Panc1 (cell line): ENCODE measurements around the gene SMIM21. TPM values are rescaled to one million over a fixed set of nuclear protein-coding genes. Genes with fewer than 3 reads are reported as not detected.

Experiments used
- ATAC-seq: fragments of 200-7000 bp; cut with Tn5 transposase; 2 replicates; pipeline ENCODE4 v1.9.1; 2020; ENCODE audit warnings: mild to moderate bottlenecking, moderate library complexity
- BruUV-seq: library from RNA; stranded (reverse); fragments of 400-500 nt; replicated peaks from 2 replicates; lab custom pipeline; 2021; lab: Mats Ljungman, UMichigan
- CTCF ChIA-PET: fragments of 300-600 bp; sonication (Branson Sonifier 250); formaldehyde crosslinking; loops from one replicate; lab custom pipeline; 2022; ENCODE audit warnings: antibody characterized with exemption; lab: Charles Lee
- POLR2A ChIA-PET: fragments of 300-600 bp; sonication (Branson Sonifier 250); formaldehyde crosslinking; loops from one replicate; lab custom pipeline; 2022; ENCODE audit warnings: antibody characterized with exemption; lab: Charles Lee
- DNase-seq: peaks from one replicate; pipeline ENCODE4 v3.0.0-alpha.2; 2010; ENCODE audit warnings: low read depth, low spot score
- H3K27ac ChIP-seq: 2 replicates; pipeline ENCODE4 v1.5.1; 2011; ENCODE audit warnings: mild to moderate bottlenecking, low read length, inconsistent platforms
- H3K27me3 ChIP-seq: fragments of 200-500 bp; sonication (Bioruptor generic); 2 replicates; pipeline ENCODE4 v1.6.0; 2014; ENCODE audit warnings: low read length, inconsistent platforms; ENCODE audit not compliant: control insufficient read depth, insufficient read depth
- H3K36me3 ChIP-seq: fragments of 200-500 bp; sonication (Bioruptor generic); 2 replicates; pipeline ENCODE4 v1.5.1; 2014; ENCODE audit warnings: inconsistent platforms, mild to moderate bottlenecking, low read length, moderate library complexity; ENCODE audit not compliant: control insufficient read depth, insufficient read depth
- H3K4me1 ChIP-seq: 2 replicates; pipeline ENCODE4 v1.5.1; 2011; ENCODE audit warnings: inconsistent platforms, mild to moderate bottlenecking, low read length, moderate library complexity; ENCODE audit not compliant: control insufficient read depth, insufficient read depth
- H3K4me3 ChIP-seq, 2 experiments: 2 replicates each; pipeline ENCODE4 v1.5.1; 2011 to 2012; ENCODE audit warnings: low read depth in 2 of 2, low read length in 2 of 2, mild to moderate bottlenecking in 2 of 2, inconsistent platforms in 1 of 2, moderate library complexity in 1 of 2
- H3K9me3 ChIP-seq: fragments of 200-500 bp; sonication (Bioruptor generic); 2 replicates; pipeline ENCODE4 v1.5.1; 2014; ENCODE audit warnings: low read depth, mild to moderate bottlenecking, inconsistent platforms, low read length, moderate library complexity; ENCODE audit not compliant: control insufficient read depth, insufficient read depth
- POLR2AphosphoS5 ChIP-seq: IDR thresholded peaks from 2 replicates; pipeline ENCODE4 v1.6.1; 2012; ENCODE audit warnings: mild to moderate bottlenecking, low read depth, low read length, moderate library complexity
- SIN3A ChIP-seq: IDR thresholded peaks from 2 replicates; pipeline ENCODE4 v1.6.1; 2012; ENCODE audit warnings: low read depth, mild to moderate bottlenecking, low read length, moderate library complexity, borderline replicate concordance; ENCODE audit not compliant: insufficient read depth
- TCF7L2 ChIP-seq: IDR thresholded peaks from 2 replicates; pipeline ENCODE4 v1.6.1; 2011; ENCODE audit warnings: mild to moderate bottlenecking, low read depth, low read length, inconsistent platforms
- in situ Hi-C: cut with HindIII; loops from 2 replicates; pipeline ENCODE4 v1.10.0; 2016; ENCODE audit warnings: low sequenced_read_pairs, low pct_unique_long_range_greater_than_20kb
- intact Hi-C: fragments of 100-400 bp; cut with micrococcal nuclease; formaldehyde crosslinking; loops from one replicate; pipeline ENCODE4 v1.10.0; 2022; ENCODE audit not compliant: unreplicated experiment
- total RNA-seq: library from RNA; stranded (reverse); gene quantifications from one replicate; pipeline ENCODE4 v1.2.1, GENCODE V29; 2021; ENCODE audit not compliant: unreplicated experiment
- TF ChIP-seq, protein P1 (sequence below), 2 experiments: IDR thresholded peaks; 2 replicates each; pipeline ENCODE4 v1.6.1; 2011 to 2012; ENCODE audit warnings: low read depth in 2 of 2, control low read depth in 1 of 2, low read length in 1 of 2, mild to moderate bottlenecking in 1 of 2, moderate library complexity in 1 of 2; ENCODE audit not compliant: insufficient read depth in 1 of 2
- TF ChIP-seq, protein P2 (sequence below): fragments of 450-650 bp; IDR thresholded peaks from 2 replicates; pipeline ENCODE4 v1.5.1; 2017; ENCODE audit warnings: mild to moderate bottlenecking

SMIM21 gene
- total RNA-seq, 1 experiment from 2014 or later = not detected

DNA sequence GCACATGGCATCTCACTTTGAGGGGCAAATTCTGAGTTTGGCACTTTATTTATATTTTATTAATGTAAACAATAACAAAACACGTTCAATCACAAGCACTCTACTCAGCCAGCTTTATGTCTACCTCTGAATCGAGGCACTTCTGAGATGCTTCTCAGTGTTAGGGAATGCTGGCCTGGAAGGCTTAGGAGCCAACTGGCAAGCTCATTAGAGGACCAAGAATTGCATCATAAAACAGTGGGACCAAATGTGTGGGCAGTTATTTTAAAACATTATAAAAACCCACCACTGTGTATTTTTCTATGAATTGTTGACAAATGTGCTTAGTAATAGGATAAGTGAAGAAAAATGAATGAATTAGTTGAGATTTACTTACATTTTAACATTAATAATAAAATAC, 46.8 kb upstream of the SMIM21 start:
- intact Hi-C loops = no loop called here
- ATAC-seq = no peak

DNA sequence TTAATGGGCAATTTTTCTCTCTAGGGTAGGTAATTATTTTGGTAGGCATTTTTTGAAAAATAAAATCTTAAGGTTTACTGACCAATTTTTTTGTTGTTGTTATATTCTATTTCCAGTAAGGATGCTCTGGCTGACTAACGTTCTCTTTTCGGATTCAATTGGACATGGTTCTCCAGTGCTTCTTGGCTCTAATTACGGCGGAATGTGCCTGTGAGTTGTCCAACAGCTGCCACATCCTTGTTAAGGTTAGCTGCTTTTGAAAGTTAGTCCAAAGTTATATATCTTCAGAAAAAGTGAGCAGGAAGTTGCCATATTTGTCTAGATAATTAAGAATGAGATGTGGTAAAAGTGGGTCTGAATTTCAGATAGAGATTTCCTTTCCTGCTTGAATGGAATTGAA, 45.8 kb upstream of the SMIM21 start:
- Histone ChIP-seq H3K4me1 (no peaks in the 10 kb centered on the region), H3K9me3 (no peaks in the 10 kb centered on the region), H3K4me3 (no peak overlapping the region), H3K36me3 (no peaks in the 10 kb centered on the region), H3K27me3 (no peaks in the 10 kb centered on the region; the same call in none of the 2 replicates), H3K27ac (no peak overlapping the region)
- DNase-seq (no peak), ATAC-seq (no peak)
- CTCF ChIA-PET = no interaction called here
- BruUV-seq = no TSS peak
- POLR2A ChIA-PET = no interaction called here
- intact Hi-C loops = no loop called here
- in situ Hi-C loops = no loop called here
- no peak for TF ChIP-seq TCF7L2
- TF ChIP-seq, protein P1, sequence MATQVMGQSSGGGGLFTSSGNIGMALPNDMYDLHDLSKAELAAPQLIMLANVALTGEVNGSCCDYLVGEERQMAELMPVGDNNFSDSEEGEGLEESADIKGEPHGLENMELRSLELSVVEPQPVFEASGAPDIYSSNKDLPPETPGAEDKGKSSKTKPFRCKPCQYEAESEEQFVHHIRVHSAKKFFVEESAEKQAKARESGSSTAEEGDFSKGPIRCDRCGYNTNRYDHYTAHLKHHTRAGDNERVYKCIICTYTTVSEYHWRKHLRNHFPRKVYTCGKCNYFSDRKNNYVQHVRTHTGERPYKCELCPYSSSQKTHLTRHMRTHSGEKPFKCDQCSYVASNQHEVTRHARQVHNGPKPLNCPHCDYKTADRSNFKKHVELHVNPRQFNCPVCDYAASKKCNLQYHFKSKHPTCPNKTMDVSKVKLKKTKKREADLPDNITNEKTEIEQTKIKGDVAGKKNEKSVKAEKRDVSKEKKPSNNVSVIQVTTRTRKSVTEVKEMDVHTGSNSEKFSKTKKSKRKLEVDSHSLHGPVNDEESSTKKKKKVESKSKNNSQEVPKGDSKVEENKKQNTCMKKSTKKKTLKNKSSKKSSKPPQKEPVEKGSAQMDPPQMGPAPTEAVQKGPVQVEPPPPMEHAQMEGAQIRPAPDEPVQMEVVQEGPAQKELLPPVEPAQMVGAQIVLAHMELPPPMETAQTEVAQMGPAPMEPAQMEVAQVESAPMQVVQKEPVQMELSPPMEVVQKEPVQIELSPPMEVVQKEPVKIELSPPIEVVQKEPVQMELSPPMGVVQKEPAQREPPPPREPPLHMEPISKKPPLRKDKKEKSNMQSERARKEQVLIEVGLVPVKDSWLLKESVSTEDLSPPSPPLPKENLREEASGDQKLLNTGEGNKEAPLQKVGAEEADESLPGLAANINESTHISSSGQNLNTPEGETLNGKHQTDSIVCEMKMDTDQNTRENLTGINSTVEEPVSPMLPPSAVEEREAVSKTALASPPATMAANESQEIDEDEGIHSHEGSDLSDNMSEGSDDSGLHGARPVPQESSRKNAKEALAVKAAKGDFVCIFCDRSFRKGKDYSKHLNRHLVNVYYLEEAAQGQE (IDR thresholded peaks at IDR 0.05; ENCODE audit: insufficient read depth in 1 of 2, low read depth in 2 of 2, low read length in 1 of 2) = no peak
- TF ChIP-seq SIN3A = no peak
- TF ChIP-seq, protein P2, sequence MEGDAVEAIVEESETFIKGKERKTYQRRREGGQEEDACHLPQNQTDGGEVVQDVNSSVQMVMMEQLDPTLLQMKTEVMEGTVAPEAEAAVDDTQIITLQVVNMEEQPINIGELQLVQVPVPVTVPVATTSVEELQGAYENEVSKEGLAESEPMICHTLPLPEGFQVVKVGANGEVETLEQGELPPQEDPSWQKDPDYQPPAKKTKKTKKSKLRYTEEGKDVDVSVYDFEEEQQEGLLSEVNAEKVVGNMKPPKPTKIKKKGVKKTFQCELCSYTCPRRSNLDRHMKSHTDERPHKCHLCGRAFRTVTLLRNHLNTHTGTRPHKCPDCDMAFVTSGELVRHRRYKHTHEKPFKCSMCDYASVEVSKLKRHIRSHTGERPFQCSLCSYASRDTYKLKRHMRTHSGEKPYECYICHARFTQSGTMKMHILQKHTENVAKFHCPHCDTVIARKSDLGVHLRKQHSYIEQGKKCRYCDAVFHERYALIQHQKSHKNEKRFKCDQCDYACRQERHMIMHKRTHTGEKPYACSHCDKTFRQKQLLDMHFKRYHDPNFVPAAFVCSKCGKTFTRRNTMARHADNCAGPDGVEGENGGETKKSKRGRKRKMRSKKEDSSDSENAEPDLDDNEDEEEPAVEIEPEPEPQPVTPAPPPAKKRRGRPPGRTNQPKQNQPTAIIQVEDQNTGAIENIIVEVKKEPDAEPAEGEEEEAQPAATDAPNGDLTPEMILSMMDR = no peak
- no peak for TF ChIP-seq POLR2AphosphoS5

More for the DNA sequence above, 46.8 kb upstream of the SMIM21 start:
- no peaks in the 10 kb centered on the region for H3K4me1 ChIP-seq
- H3K4me3 ChIP-seq = no peak overlapping the region
- DNase-seq = no peak
- no peaks in the 10 kb centered on the region for H3K9me3 ChIP-seq
- in situ Hi-C loops = no loop called here
- no TSS peak for BruUV-seq
- H3K27me3 ChIP-seq = no peaks in the 10 kb centered on the region; the same call in none of the 2 replicates
- CTCF ChIA-PET = interaction anchor here (0.6 kb wide), 1 partner anchor 1183 kb away, joined by 3 read pairs; no protein-coding TSS in a partner anchor
- TF ChIP-seq, protein P1 (IDR thresholded peaks at IDR 0.05; ENCODE audit: insufficient read depth in 1 of 2, low read depth in 2 of 2, low read length in 1 of 2) = no peak
- TF ChIP-seq TCF7L2 (no peak), SIN3A (no peak), POLR2AphosphoS5 (no peak)
- TF ChIP-seq, protein P2 = no peak
- POLR2A ChIA-PET = no interaction called here
- H3K36me3 ChIP-seq = no peaks in the 10 kb centered on the region
- no peak overlapping the region for H3K27ac ChIP-seq
